Osteocyte (in vitro differentiated cells): ENCODE measurements around the gene ST7L. TPM values are rescaled to one million over a fixed set of nuclear protein-coding genes. Genes with fewer than 3 reads are reported as not detected.

Experiments
- DNase-seq: peaks from one replicate; pipeline ENCODE4 v3.0.0; 2021; ENCODE audit warnings: mixed read lengths; ENCODE audit not compliant: unreplicated experiment; ENCODE audit errors: extremely low spot score
- H3K27ac Mint-ChIP-seq: one replicate; pipeline ENCODE4 v1.8.0; 2021; ENCODE audit warnings: mild to moderate bottlenecking, mixed read lengths; ENCODE audit not compliant: unreplicated experiment
- H3K27me3 Mint-ChIP-seq: one replicate; pipeline ENCODE4 v1.8.0; 2021; ENCODE audit warnings: mixed read lengths; ENCODE audit not compliant: unreplicated experiment
- H3K36me3 Mint-ChIP-seq: one replicate; pipeline ENCODE4 v1.8.0; 2021; ENCODE audit warnings: mixed read lengths; ENCODE audit not compliant: unreplicated experiment
- H3K4me1 Mint-ChIP-seq: one replicate; pipeline ENCODE4 v1.8.0; 2021; ENCODE audit warnings: mixed read lengths; ENCODE audit not compliant: unreplicated experiment
- H3K4me3 Mint-ChIP-seq: one replicate; pipeline ENCODE4 v1.8.0; 2021; ENCODE audit warnings: mild to moderate bottlenecking, moderate library complexity, mixed read lengths; ENCODE audit not compliant: unreplicated experiment
- H3K9me3 Mint-ChIP-seq: one replicate; pipeline ENCODE4 v1.8.0; 2021; ENCODE audit warnings: mixed read lengths; ENCODE audit not compliant: unreplicated experiment
- CTCF ChIP-seq: fragments of 200-600 bp; sonication (generic); IDR thresholded peaks from 2 replicates; pipeline ENCODE4 v1.5.0; 2021; ENCODE audit warnings: antibody characterized with exemption, mild to moderate bottlenecking, moderate library complexity
- total RNA-seq: library from RNA; stranded (reverse); gene quantifications from 2 replicates; pipeline ENCODE4 v1.2.1, GENCODE V29; 2021

ST7L gene
- total RNA-seq, 1 donor from 2014 or later: 22.4 TPM

- peaks cover 4% of the 10 kb centered on the region for H3K36me3 Mint-ChIP-seq
- H3K4me3 Mint-ChIP-seq: no peak overlapping the region
- DNase-seq: no peak
- H3K4me1 Mint-ChIP-seq: no peaks in the 10 kb centered on the region
- H3K27me3 Mint-ChIP-seq: no peaks in the 10 kb centered on the region
- no peak for TF ChIP-seq CTCF
- H3K9me3 Mint-ChIP-seq: peaks cover 26% of the 10 kb centered on the region
- H3K27ac Mint-ChIP-seq: no peak overlapping the region
These were observed 140.6 kb downstream of the ST7L start for GRCh38 chr1:112478314-112478713.

GRCh38 chr1:112477550-112477949, 141.4 kb downstream of the ST7L start:
- H3K27me3 Mint-ChIP-seq: no peaks in the 10 kb centered on the region
- H3K27ac Mint-ChIP-seq: no peak overlapping the region
- no peak for TF ChIP-seq CTCF
- no peaks in the 10 kb centered on the region for H3K4me1 Mint-ChIP-seq
- no peak for DNase-seq
- H3K4me3 Mint-ChIP-seq: no peak overlapping the region
- peaks cover 4% of the 10 kb centered on the region for H3K36me3 Mint-ChIP-seq
- H3K9me3 Mint-ChIP-seq: peaks cover 26% of the 10 kb centered on the region

Other genes with a start within 250 kb of the ST7L start
- 50.6 and 54.2 TPM in 2 replicates for gene CTTNBP2NL, start 222.9 kb downstream of the ST7L start, total RNA-seq
- gene WNT2B, start 110.2 kb downstream of the ST7L start, total RNA-seq: 2.3 TPM in 2 replicates
- 129 and 130 TPM in 2 replicates for gene CAPZA1, start 691 bp upstream of the ST7L start, total RNA-seq
- 85.1 and 87.4 TPM in 2 replicates for gene MOV10, start 55.5 kb upstream of the ST7L start, total RNA-seq
- gene RHOC, start 88.0 kb upstream of the ST7L start, total RNA-seq: 285 and 296 TPM in 2 replicates
- gene PPM1J, start 96.2 kb upstream of the ST7L start, total RNA-seq: 0.67 and 1.1 TPM in 2 replicates